Stimulated activated CD4-positive, alpha-beta T cell treated with anti-CD3 and anti-CD28 coated beads, Interleukin-15, amount 100 ng/mL, for 48 hours (primary cell): ENCODE measurements around the gene TM4SF18.
A peak's percentile ranks its signal among the peaks of the same experiment; 100 is the strongest.
"Not testable (repeated sequence)": the region's sequence is repeated elsewhere in the genome, so short reads cannot be mapped to it uniquely, and the experiment has no call there.

ENCODE experiments used
- DNase-seq, 2 donors: peaks; one replicate each; pipeline ENCODE4 v3.0.0-alpha.2; 2020; ENCODE audit warnings: low read depth in 2 of 2

TM4SF18 gene

GRCh38 chr3:149368674-149369497, 35.5 kb upstream of the TM4SF18 start:
- DNase-seq = no peak

- no peak for DNase-seq
These were observed 34.8 kb upstream of the TM4SF18 start for GRCh38 chr3:149368201-149368673.

GRCh38 chr3:149366941-149367840, 33.8 kb upstream of the TM4SF18 start:
- DNase-seq = peak in 1 of 2 donors; percentile 8

- DNase-seq = no peak
These were observed 32.6 kb upstream of the TM4SF18 start for GRCh38 chr3:149366031-149366430.

- DNase-seq = no peak
These were observed 31.2 kb upstream of the TM4SF18 start for GRCh38 chr3:149364624-149365023.

GRCh38 chr3:149363053-149363452, 29.6 kb upstream of the TM4SF18 start:
- DNase-seq = no peak

GRCh38 chr3:149362366-149362765, 28.9 kb upstream of the TM4SF18 start:
- DNase-seq = no peak

- DNase-seq = no peak
These were observed 23.2 kb upstream of the TM4SF18 start for GRCh38 chr3:149356630-149357029.

- DNase-seq = no peak
These were observed 22.7 kb upstream of the TM4SF18 start for GRCh38 chr3:149356044-149356592.

- no peak for DNase-seq
These were observed 20.2 kb upstream of the TM4SF18 start for GRCh38 chr3:149353581-149354184.

GRCh38 chr3:149352556-149352955, 19.1 kb upstream of the TM4SF18 start:
- DNase-seq = peak; percentile 11 to 27

GRCh38 chr3:149343951-149344350, 10.5 kb upstream of the TM4SF18 start:
- DNase-seq = no peak

- no peak for DNase-seq
These were observed 9.3 kb upstream of the TM4SF18 start for GRCh38 chr3:149342413-149343380.

- no peak for DNase-seq
These were observed 7.0 kb upstream of the TM4SF18 start for GRCh38 chr3:149340310-149340933.

GRCh38 chr3:149339931-149340309, 6.5 kb upstream of the TM4SF18 start:
- no peak for DNase-seq

GRCh38 chr3:149337486-149337885, 4.0 kb upstream of the TM4SF18 start:
- not testable (repeated sequence) for DNase-seq

GRCh38 chr3:149336925-149337324, 3.5 kb upstream of the TM4SF18 start:
- DNase-seq = no peak

GRCh38 chr3:149332771-149333170, 665 bp downstream of the TM4SF18 start:
- no peak for DNase-seq

GRCh38 chr3:149332227-149332765, 1.1 kb downstream of the TM4SF18 start:
- no peak for DNase-seq

GRCh38 chr3:149331396-149331795, 2.0 kb downstream of the TM4SF18 start:
- no peak for DNase-seq
